Stromal cell of bone marrow (primary cell): ENCODE measurements around the gene SCAMP1.
"Not testable (repeated sequence)": the region's sequence is repeated elsewhere in the genome, so short reads cannot be mapped to it uniquely, and the experiment has no call there.

ENCODE experiments used
- DNase-seq: peaks from one replicate; pipeline ENCODE4 v3.0.0-alpha.2; 2012; ENCODE audit warnings: low read depth

The SCAMP1 gene

GRCh38 chr5:78361631-78361993 is 1.2 kb downstream of the SCAMP1 start:
- DNase-seq: no peak

- no peak for DNase-seq
These were observed 1.8 kb downstream of the SCAMP1 start for GRCh38 chr5:78362220-78362619.

- no peak for DNase-seq
These were observed 3.6 kb downstream of the SCAMP1 start for GRCh38 chr5:78364005-78364404.

GRCh38 chr5:78367318-78367991 is 7.0 kb downstream of the SCAMP1 start:
- no peak for DNase-seq

GRCh38 chr5:78369680-78370079 is 9.3 kb downstream of the SCAMP1 start:
- DNase-seq: no peak

- DNase-seq: no peak
These were observed 12.8 kb downstream of the SCAMP1 start for GRCh38 chr5:78373231-78373630.

GRCh38 chr5:78376315-78376714 is 15.9 kb downstream of the SCAMP1 start:
- DNase-seq: no peak

- peak; percentile 52 for DNase-seq
These were observed 16.8 kb downstream of the SCAMP1 start for GRCh38 chr5:78377056-78377717.

- DNase-seq: no peak
These were observed 17.3 kb downstream of the SCAMP1 start for GRCh38 chr5:78377718-78378105.

GRCh38 chr5:78387468-78388153 is 27.2 kb downstream of the SCAMP1 start:
- DNase-seq: no peak

GRCh38 chr5:78391357-78391756 is 30.9 kb downstream of the SCAMP1 start:
- DNase-seq: not testable (repeated sequence)

- DNase-seq: no peak
These were observed 37.4 kb downstream of the SCAMP1 start for GRCh38 chr5:78397831-78398230.

GRCh38 chr5:78399116-78399515 is 38.7 kb downstream of the SCAMP1 start:
- no peak for DNase-seq

GRCh38 chr5:78404682-78405293 is 44.4 kb downstream of the SCAMP1 start:
- no peak for DNase-seq

- DNase-seq: peak; percentile 10
These were observed 45.7 kb downstream of the SCAMP1 start for GRCh38 chr5:78405829-78406750.

- DNase-seq: no peak
These were observed 47.0 kb downstream of the SCAMP1 start for GRCh38 chr5:78407458-78407857.

GRCh38 chr5:78411586-78411985 is 51.2 kb downstream of the SCAMP1 start:
- DNase-seq: no peak

GRCh38 chr5:78416677-78417425 is 56.4 kb downstream of the SCAMP1 start:
- no peak for DNase-seq

GRCh38 chr5:78419396-78419795 is 59.0 kb downstream of the SCAMP1 start:
- no peak for DNase-seq

GRCh38 chr5:78420548-78420947 is 60.1 kb downstream of the SCAMP1 start:
- DNase-seq: no peak

- no peak for DNase-seq
These were observed 64.2 kb downstream of the SCAMP1 start for GRCh38 chr5:78424665-78425064.
